ENCODE data around the gene PRDX5.

Gene PRDX5

GRCh38 chr11:64316672-64317324 is 1.1 kb upstream of the PRDX5 start:
- TF ChIP-seq EP300 (IDR thresholded peaks at IDR 0.05; ENCODE audit: borderline replicate concordance) (no peak; the same call in 1 of the 2 replicates), ZBTB7A (IDR thresholded peaks at IDR 0.05; ENCODE audit: low read depth) (no peak), TCF12 (IDR thresholded peaks at IDR 0.05; ENCODE audit: low read depth) (no peak), TEAD4 (IDR thresholded peaks at IDR 0.05) (no peak; the same call in 1 of the 2 replicates), RAD21 (IDR thresholded peaks at IDR 0.05; ENCODE audit: low read depth) (0 out of 2 replicates have a peak, but pooled peaks have one; percentile 19)

GRCh38 chr11:64317325-64317960 is 478 bp upstream of the PRDX5 start, which contains the start of gene TRMT112:
Gene TRMT112, minus strand, starts transcription at chr11:64317559. Its CDS starts 33 bp downstream, at chr11:64317526.
- TF ChIP-seq NFIC (IDR thresholded peaks at IDR 0.05) (no peak), TEAD4 (IDR thresholded peaks at IDR 0.05) (peak; percentile 58), REST (IDR thresholded peaks at IDR 0.05; ENCODE audit: low read depth) (no peak), EGR1 (IDR thresholded peaks at IDR 0.05) (0 out of 2 replicates have a peak, but pooled peaks have one; percentile 5), CREB1 (IDR thresholded peaks at IDR 0.05; ENCODE audit: low read depth) (peak; percentile 82), TAF1 (IDR thresholded peaks at IDR 0.05; ENCODE audit: low read depth) (peak; percentile 88), EP300 (IDR thresholded peaks at IDR 0.05; ENCODE audit: borderline replicate concordance) (peak; percentile 4; the same call in 1 of the 2 replicates), FOXM1 (IDR thresholded peaks at IDR 0.05; ENCODE audit: borderline replicate concordance, low read depth) (no peak), ZBTB7A (IDR thresholded peaks at IDR 0.05; ENCODE audit: low read depth) (0 out of 2 replicates have a peak, but pooled peaks have one; percentile 58), YY1 (IDR thresholded peaks at IDR 0.05; ENCODE audit: low read depth) (peak; percentile 69; the same call in 1 of the 2 replicates), USF1 (IDR thresholded peaks at IDR 0.05) (peak; percentile 89)
- TF ChIP-seq, protein P1, sequence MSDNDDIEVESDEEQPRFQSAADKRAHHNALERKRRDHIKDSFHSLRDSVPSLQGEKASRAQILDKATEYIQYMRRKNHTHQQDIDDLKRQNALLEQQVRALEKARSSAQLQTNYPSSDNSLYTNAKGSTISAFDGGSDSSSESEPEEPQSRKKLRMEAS (IDR thresholded peaks at IDR 0.05): peak; percentile 56; the same call in 1 of the 2 replicates

- no peak for TF ChIP-seq EGR1 (IDR thresholded peaks at IDR 0.05)
- no peak for TF ChIP-seq ZBTB7A (IDR thresholded peaks at IDR 0.05; ENCODE audit: low read depth)
- no peak for TF ChIP-seq CEBPB (IDR thresholded peaks at IDR 0.05)
- TF ChIP-seq RAD21 (IDR thresholded peaks at IDR 0.05; ENCODE audit: low read depth): no peak
- TF ChIP-seq TEAD4 (IDR thresholded peaks at IDR 0.05): no peak
- TF ChIP-seq TAF1 (IDR thresholded peaks at IDR 0.05; ENCODE audit: low read depth): no peak
- TF ChIP-seq TCF12 (IDR thresholded peaks at IDR 0.05; ENCODE audit: low read depth): no peak
- no peak for TF ChIP-seq EP300 (IDR thresholded peaks at IDR 0.05; ENCODE audit: borderline replicate concordance)
- no peak for TF ChIP-seq USF1 (IDR thresholded peaks at IDR 0.05)
- TF ChIP-seq NFIC (IDR thresholded peaks at IDR 0.05): no peak
- no peak for TF ChIP-seq CREB1 (IDR thresholded peaks at IDR 0.05; ENCODE audit: low read depth)
- TF ChIP-seq, protein P1 (IDR thresholded peaks at IDR 0.05): no peak
- no peak for TF ChIP-seq REST (IDR thresholded peaks at IDR 0.05; ENCODE audit: low read depth)
- TF ChIP-seq YY1 (IDR thresholded peaks at IDR 0.05; ENCODE audit: low read depth): no peak
- TF ChIP-seq FOXM1 (IDR thresholded peaks at IDR 0.05; ENCODE audit: borderline replicate concordance, low read depth): no peak
These were observed 1.1 kb downstream of the PRDX5 start for GRCh38 chr11:64318766-64319761.

- TF ChIP-seq EP300 (IDR thresholded peaks at IDR 0.05; ENCODE audit: borderline replicate concordance) (no peak), CEBPB (IDR thresholded peaks at IDR 0.05) (no peak), REST (IDR thresholded peaks at IDR 0.05; ENCODE audit: low read depth) (no peak), CREB1 (IDR thresholded peaks at IDR 0.05; ENCODE audit: low read depth) (no peak), TAF1 (IDR thresholded peaks at IDR 0.05; ENCODE audit: low read depth) (no peak), RAD21 (IDR thresholded peaks at IDR 0.05; ENCODE audit: low read depth) (no peak), FOXM1 (IDR thresholded peaks at IDR 0.05; ENCODE audit: borderline replicate concordance, low read depth) (no peak), TEAD4 (IDR thresholded peaks at IDR 0.05) (no peak), YY1 (IDR thresholded peaks at IDR 0.05; ENCODE audit: low read depth) (no peak), EGR1 (IDR thresholded peaks at IDR 0.05) (no peak), TCF12 (IDR thresholded peaks at IDR 0.05; ENCODE audit: low read depth) (no peak), ZBTB7A (IDR thresholded peaks at IDR 0.05; ENCODE audit: low read depth) (no peak)
- TF ChIP-seq, protein P1 (IDR thresholded peaks at IDR 0.05): no peak
These were observed 2.6 kb downstream of the PRDX5 start for GRCh38 chr11:64320556-64320955.
